GM12878 (cell line): ENCODE measurements around the gene ITGB2.

Source experiments
- EP300 ChIP-seq, 2 experiments: fragments of 150-350 bp in 1 of 2; IDR thresholded peaks; 2 replicates each; pipeline ENCODE4 v1.6.1; 2011 to 2012; ENCODE audit warnings: low read depth in 2 of 2, low read length in 2 of 2, borderline replicate concordance in 1 of 2, improper control_type of control experiment in 1 of 2, inconsistent platforms in 1 of 2; ENCODE audit not compliant: control insufficient read depth in 1 of 2
- MXI1 ChIP-seq: fragments of 150-350 bp; IDR thresholded peaks from 2 replicates; pipeline ENCODE4 v1.6.1; 2011; ENCODE audit warnings: low read depth, mild to moderate bottlenecking, inconsistent platforms, low read length, improper control_type of control experiment
- ZNF384 ChIP-seq: IDR thresholded peaks from 2 replicates; pipeline ENCODE4 v1.6.1; 2012; ENCODE audit warnings: low read depth, mild to moderate bottlenecking, low read length, improper control_type of control experiment, borderline replicate concordance
- TF ChIP-seq, protein P1 (sequence below), 3 experiments: IDR thresholded peaks in 2 of 3; conservative IDR thresholded peaks in 1 of 3; 2 replicates each; pipeline ENCODE4 v1.5.1; 2011; ENCODE audit warnings: low read depth in 3 of 3, low read length in 3 of 3, mild to moderate bottlenecking in 3 of 3, control low read depth in 2 of 3, moderate library complexity in 2 of 3, inconsistent platforms in 1 of 3, mixed read lengths in 1 of 3; ENCODE audit not compliant: control insufficient read depth in 2 of 3, insufficient read depth in 1 of 3; ENCODE audit errors: extremely low read depth in 1 of 3

DNA sequence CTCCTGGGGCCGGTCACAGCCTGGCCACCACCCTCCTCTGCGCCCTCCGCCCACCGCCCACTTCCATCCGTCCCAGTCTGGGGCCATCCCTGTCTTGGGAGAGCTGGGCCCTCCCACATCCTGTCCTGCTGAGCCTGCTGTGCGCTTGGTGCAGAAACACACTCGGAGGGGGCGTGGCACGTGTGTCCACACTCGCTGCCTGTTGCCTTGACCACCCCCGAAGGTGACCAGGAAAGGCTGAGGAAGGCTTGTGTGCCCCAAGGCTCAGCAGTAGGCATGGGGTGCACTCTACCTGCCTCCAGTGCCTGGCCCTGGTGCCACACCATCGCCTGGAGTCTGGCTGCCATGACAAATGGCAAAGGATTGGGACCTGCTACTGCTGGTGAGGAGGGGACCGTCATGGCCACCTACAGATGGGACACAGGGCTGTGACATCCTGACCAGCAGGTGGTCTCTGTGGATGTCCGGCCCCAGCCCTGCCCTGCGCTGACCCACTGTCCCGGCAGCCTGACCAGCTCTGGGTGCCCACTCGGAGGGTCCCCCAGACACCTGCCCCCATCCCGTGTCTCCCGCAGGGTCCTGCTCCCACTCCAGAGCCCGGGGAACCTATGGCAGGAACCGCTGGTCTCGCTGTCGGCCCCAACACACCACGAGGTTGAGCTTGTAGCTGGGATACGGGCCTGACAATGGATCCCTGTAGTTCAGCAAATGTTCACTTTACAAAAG, 24.0 kb downstream of the ITGB2 start:
- TF ChIP-seq, protein P1, sequence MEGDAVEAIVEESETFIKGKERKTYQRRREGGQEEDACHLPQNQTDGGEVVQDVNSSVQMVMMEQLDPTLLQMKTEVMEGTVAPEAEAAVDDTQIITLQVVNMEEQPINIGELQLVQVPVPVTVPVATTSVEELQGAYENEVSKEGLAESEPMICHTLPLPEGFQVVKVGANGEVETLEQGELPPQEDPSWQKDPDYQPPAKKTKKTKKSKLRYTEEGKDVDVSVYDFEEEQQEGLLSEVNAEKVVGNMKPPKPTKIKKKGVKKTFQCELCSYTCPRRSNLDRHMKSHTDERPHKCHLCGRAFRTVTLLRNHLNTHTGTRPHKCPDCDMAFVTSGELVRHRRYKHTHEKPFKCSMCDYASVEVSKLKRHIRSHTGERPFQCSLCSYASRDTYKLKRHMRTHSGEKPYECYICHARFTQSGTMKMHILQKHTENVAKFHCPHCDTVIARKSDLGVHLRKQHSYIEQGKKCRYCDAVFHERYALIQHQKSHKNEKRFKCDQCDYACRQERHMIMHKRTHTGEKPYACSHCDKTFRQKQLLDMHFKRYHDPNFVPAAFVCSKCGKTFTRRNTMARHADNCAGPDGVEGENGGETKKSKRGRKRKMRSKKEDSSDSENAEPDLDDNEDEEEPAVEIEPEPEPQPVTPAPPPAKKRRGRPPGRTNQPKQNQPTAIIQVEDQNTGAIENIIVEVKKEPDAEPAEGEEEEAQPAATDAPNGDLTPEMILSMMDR (IDR thresholded peaks at IDR 0.05 in 2 of 3, conservative IDR thresholded peaks at IDR 0.05 in 1 of 3; ENCODE audit: control insufficient read depth in 2 of 3, extremely low read depth in 1 of 3, insufficient read depth in 1 of 3, low read depth in 3 of 3, low read length in 3 of 3), result no peak
- TF ChIP-seq ZNF384 (no peak), EP300 (IDR thresholded peaks at IDR 0.05; ENCODE audit: borderline replicate concordance in 1 of 2, control insufficient read depth in 1 of 2, low read depth in 2 of 2, low read length in 2 of 2) (no peak), MXI1 (no peak)
